B cell (primary cell): ENCODE results near the gene OVCH1. TPM values are rescaled to one million over a fixed set of nuclear protein-coding genes. Genes with fewer than 3 reads are reported as not detected.

Experiments
- ATAC-seq: fragments of 200-7000 bp; cut with Tn5 transposase; one replicate; pipeline ENCODE4 v1.10.0; 2021; ENCODE audit warnings: low read depth, mild to moderate bottlenecking, moderate number of reproducible peaks, moderate library complexity
- CTCF ChIA-PET: fragments of 350-600 bp; sonication (Branson Sonifier 250); formaldehyde crosslinking; loops from one replicate; lab custom pipeline; 2021; ENCODE audit warnings: antibody characterized with exemption, inconsistent platforms; lab: Charles Lee
- POLR2A ChIA-PET: fragments of 350-600 bp; sonication (Branson Sonifier 250); formaldehyde crosslinking; loops from one replicate; lab custom pipeline; 2021; ENCODE audit warnings: antibody characterized with exemption; lab: Charles Lee
- DNase-seq: peaks from one replicate; pipeline ENCODE4 v3.0.0; 2013
- H2AFZ ChIP-seq: 2 replicates; pipeline ENCODE4 v1.6.1; 2012; ENCODE audit warnings: mild to moderate bottlenecking, low read depth, low read length; ENCODE audit not compliant: insufficient read depth, poor library complexity, severe bottlenecking
- H3K27ac ChIP-seq, 2 donors: 1 replicate in 1 of 2; 2 replicates in 1 of 2; pipeline ENCODE4 v1.5.1; 2012 to 2013; ENCODE audit warnings: low read length in 2 of 2, mild to moderate bottlenecking in 2 of 2, moderate library complexity in 1 of 2
- H3K27me3 ChIP-seq, 4 experiments: fragments of 200-600 bp in 1 of 4; sonication (generic) in 1 of 4; replicated peaks in 1 of 4; 1 replicate in 2 of 4; 2 replicates in 2 of 4; pipeline versions ENCODE4 v1.6.1 to v1.7.0; 2013 to 2016; ENCODE audit warnings: low read length in 3 of 4, mild to moderate bottlenecking in 2 of 4, mixed read lengths in 1 of 4, moderate library complexity in 1 of 4; ENCODE audit not compliant: insufficient read depth in 4 of 4, control insufficient read depth in 3 of 4; ENCODE audit errors: control extremely low read depth in 1 of 4
- H3K36me3 ChIP-seq, 2 experiments: replicated peaks in 1 of 2; 1 replicate in 1 of 2; 2 replicates in 1 of 2; pipeline versions ENCODE4 v1.6.1 to v1.7.1; 2013; ENCODE audit warnings: low read length in 1 of 2; ENCODE audit not compliant: insufficient read depth in 2 of 2, control insufficient read depth in 1 of 2; ENCODE audit errors: control extremely low read depth in 1 of 2, extremely low read depth in 1 of 2
- H3K4me1 ChIP-seq, 2 donors: fragments of 200-600 bp in 1 of 2; sonication (generic) in 1 of 2; 1 replicate in 1 of 2; 2 replicates in 1 of 2; pipeline versions ENCODE4 v1.5.1 to v1.6.1; 2013 to 2017; ENCODE audit warnings: low read length in 2 of 2; ENCODE audit not compliant: control insufficient read depth in 2 of 2, insufficient read depth in 2 of 2
- H3K4me2 ChIP-seq: replicated peaks from 2 replicates; pipeline ENCODE3; 2012; ENCODE audit warnings: mild to moderate bottlenecking, low read depth, low read length; ENCODE audit not compliant: poor library complexity, severe bottlenecking
- H3K4me3 ChIP-seq, 5 experiments: fragments of 200-600 bp in 1 of 5; sonication (generic) in 1 of 5; 1 replicate in 3 of 5; 2 replicates in 2 of 5; pipeline versions ENCODE4 v1.5.1 to v1.7.0; 2011 to 2016; ENCODE audit warnings: low read length in 4 of 5, mild to moderate bottlenecking in 4 of 5, low read depth in 2 of 5, control low read depth in 1 of 5, moderate library complexity in 1 of 5; ENCODE audit not compliant: insufficient read depth in 1 of 5; ENCODE audit errors: control extremely low read depth in 1 of 5, extremely low read depth in 1 of 5
- H3K79me2 ChIP-seq: fragments of 200-600 bp; sonication (generic); one replicate; pipeline ENCODE4 v1.6.0; 2016; ENCODE audit warnings: low read length; ENCODE audit not compliant: control insufficient read depth, insufficient read depth
- H3K9ac ChIP-seq: fragments of 200-600 bp; sonication (generic); 2 replicates; pipeline ENCODE4 v1.6.1; 2017; ENCODE audit warnings: mild to moderate bottlenecking, low read length, moderate library complexity
- H3K9me3 ChIP-seq, 3 donors: one replicate each; pipeline versions ENCODE4 v1.6.1 to v1.7.1; 2013; ENCODE audit warnings: low read length in 2 of 3; ENCODE audit not compliant: control insufficient read depth in 2 of 3, insufficient read depth in 1 of 3; ENCODE audit errors: control extremely low read depth in 1 of 3
- H4K20me1 ChIP-seq: 2 replicates; pipeline ENCODE4 v1.6.0; 2012; ENCODE audit warnings: mild to moderate bottlenecking, low read length; ENCODE audit not compliant: insufficient read depth, control insufficient read depth, poor library complexity, severe bottlenecking
- H3K27ac Mint-ChIP-seq: one replicate; pipeline ENCODE4 v1.8.0; 2021; ENCODE audit warnings: mixed read lengths
- H3K27me3 Mint-ChIP-seq: one replicate; pipeline ENCODE4 v1.8.0; 2021; ENCODE audit warnings: mixed read lengths
- H3K4me1 Mint-ChIP-seq: one replicate; pipeline ENCODE4 v1.8.0; 2021; ENCODE audit warnings: mixed read lengths
- H3K4me3 Mint-ChIP-seq: one replicate; pipeline ENCODE4 v1.8.0; 2021; ENCODE audit warnings: mixed read lengths
- H3K9me3 Mint-ChIP-seq: one replicate; pipeline ENCODE4 v1.8.0; 2022; ENCODE audit warnings: mixed read lengths; ENCODE audit not compliant: insufficient read depth
- EZH2 ChIP-seq: IDR thresholded peaks from 2 replicates; pipeline ENCODE4 v1.6.1; 2012; ENCODE audit warnings: borderline replicate concordance, low read depth, mild to moderate bottlenecking, moderate library complexity, low read length; ENCODE audit not compliant: insufficient read depth, poor library complexity, severe bottlenecking
- WGBS: methylation state at CpG from one replicate; pipeline ENCODE4 v1.1.5; 2013; ENCODE audit warnings: missing lambda C conversion rate; ENCODE audit not compliant: insufficient coverage; 5-methylcytosine and 5-hydroxymethylcytosine counted together
- intact Hi-C: fragments of 100-400 bp; cut with micrococcal nuclease; formaldehyde crosslinking; loops from one replicate; pipeline ENCODE4 v1.10.0; 2022
- polyA minus RNA-seq: library from RNA; depleted of rRNA, polyadenylated mRNA; stranded (reverse); fragments of >200 nt; gene quantifications from 2 replicates; pipeline ENCODE4 v1.2.3, GENCODE V29; 2012
- polyA plus RNA-seq: library from polyadenylated mRNA; depleted of rRNA; stranded (reverse); fragments of >200 nt; gene quantifications from 2 replicates; pipeline ENCODE4 v1.2.3, GENCODE V29; 2012
- total RNA-seq, 2 donors: library from RNA; stranded (reverse); fragments of 120-200 nt in 1 of 2; gene quantifications; 1 replicate in 1 of 2; 2 replicates in 1 of 2; pipeline versions ENCODE4 v1.2.3 to v1.2.4, GENCODE V29; 2013 to 2022
- TF ChIP-seq, protein P1 (sequence below): fragments of 200-600 bp; IDR thresholded peaks from one replicate; pipeline ENCODE4 v1.8.0; 2022; ENCODE audit warnings: antibody characterized with exemption, mild to moderate bottlenecking

OVCH1 gene, protein sequence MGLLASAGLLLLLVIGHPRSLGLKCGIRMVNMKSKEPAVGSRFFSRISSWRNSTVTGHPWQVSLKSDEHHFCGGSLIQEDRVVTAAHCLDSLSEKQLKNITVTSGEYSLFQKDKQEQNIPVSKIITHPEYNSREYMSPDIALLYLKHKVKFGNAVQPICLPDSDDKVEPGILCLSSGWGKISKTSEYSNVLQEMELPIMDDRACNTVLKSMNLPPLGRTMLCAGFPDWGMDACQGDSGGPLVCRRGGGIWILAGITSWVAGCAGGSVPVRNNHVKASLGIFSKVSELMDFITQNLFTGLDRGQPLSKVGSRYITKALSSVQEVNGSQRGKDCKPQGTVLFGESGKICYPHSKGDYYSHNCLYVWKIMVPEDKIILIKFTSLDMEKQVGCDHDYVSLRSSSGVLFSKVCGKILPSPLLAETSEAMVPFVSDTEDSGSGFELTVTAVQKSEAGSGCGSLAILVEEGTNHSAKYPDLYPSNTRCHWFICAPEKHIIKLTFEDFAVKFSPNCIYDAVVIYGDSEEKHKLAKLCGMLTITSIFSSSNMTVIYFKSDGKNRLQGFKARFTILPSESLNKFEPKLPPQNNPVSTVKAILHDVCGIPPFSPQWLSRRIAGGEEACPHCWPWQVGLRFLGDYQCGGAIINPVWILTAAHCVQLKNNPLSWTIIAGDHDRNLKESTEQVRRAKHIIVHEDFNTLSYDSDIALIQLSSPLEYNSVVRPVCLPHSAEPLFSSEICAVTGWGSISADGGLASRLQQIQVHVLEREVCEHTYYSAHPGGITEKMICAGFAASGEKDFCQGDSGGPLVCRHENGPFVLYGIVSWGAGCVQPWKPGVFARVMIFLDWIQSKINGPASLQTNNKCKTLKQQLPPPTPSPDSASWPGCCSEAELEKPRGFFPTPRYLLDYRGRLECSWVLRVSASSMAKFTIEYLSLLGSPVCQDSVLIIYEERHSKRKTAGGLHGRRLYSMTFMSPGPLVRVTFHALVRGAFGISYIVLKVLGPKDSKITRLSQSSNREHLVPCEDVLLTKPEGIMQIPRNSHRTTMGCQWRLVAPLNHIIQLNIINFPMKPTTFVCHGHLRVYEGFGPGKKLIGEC
- total RNA-seq (not detected in 2 replicates), polyA plus RNA-seq (not detected in 2 replicates), polyA minus RNA-seq (not detected in 2 replicates)
- total RNA-seq (2013) = not detected

DNA sequence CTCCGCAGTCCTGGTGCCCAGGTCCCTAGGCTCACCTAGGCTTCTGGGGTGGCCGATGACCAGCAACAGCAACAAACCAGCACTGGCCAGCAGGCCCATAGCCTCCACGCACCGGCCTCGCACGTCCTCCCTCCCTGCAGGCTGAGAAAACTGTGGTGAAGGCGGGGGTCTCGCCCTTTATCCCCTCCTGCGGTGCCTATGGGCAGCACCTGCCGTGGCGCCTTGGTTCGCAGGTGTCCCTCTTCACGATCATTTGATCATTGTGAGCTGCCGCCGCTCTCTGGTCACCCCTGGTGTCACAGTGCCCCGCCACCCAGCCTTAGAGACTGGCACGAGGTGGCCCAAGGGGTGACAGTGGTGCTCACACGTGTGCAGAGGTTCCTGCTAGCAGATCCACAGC, at the start of gene OVCH1:
TSS of gene OVCH1 (minus strand) at position 99 of the 400 bp plus-strand sequence. CDS start at position 99, 0 bp downstream.
- Mint-ChIP-seq H3K4me1 (peaks cover 13% of the 10 kb centered on the region), H3K27me3 (peaks cover 9% of the 10 kb centered on the region), H3K27ac (no peak within 1 kb of the TSS), H3K9me3 (no peaks in the 10 kb centered on the region), H3K4me3 (no peak within 1 kb of the TSS)
- no peak within 1 kb of the TSS for H3K4me3 ChIP-seq
- no peak within 1 kb of the TSS for H3K27ac ChIP-seq
- no peaks in the 10 kb centered on the region for H3K36me3 ChIP-seq
- no peaks in the 10 kb centered on the region for H3K79me2 ChIP-seq
- H4K20me1 ChIP-seq = no peaks in the 10 kb centered on the region
- POLR2A ChIA-PET = no interaction called here
- peaks cover 2 to 8% of the 10 kb centered on the region in 2 donors for H3K4me1 ChIP-seq
- H3K9ac ChIP-seq = no peak within 1 kb of the TSS
- intact Hi-C loops = no loop called here
- CTCF ChIA-PET = no interaction called here
- H3K9me3 ChIP-seq = no peaks in the 10 kb centered on the region
- no peak for TF ChIP-seq EZH2
- TF ChIP-seq, protein P1, sequence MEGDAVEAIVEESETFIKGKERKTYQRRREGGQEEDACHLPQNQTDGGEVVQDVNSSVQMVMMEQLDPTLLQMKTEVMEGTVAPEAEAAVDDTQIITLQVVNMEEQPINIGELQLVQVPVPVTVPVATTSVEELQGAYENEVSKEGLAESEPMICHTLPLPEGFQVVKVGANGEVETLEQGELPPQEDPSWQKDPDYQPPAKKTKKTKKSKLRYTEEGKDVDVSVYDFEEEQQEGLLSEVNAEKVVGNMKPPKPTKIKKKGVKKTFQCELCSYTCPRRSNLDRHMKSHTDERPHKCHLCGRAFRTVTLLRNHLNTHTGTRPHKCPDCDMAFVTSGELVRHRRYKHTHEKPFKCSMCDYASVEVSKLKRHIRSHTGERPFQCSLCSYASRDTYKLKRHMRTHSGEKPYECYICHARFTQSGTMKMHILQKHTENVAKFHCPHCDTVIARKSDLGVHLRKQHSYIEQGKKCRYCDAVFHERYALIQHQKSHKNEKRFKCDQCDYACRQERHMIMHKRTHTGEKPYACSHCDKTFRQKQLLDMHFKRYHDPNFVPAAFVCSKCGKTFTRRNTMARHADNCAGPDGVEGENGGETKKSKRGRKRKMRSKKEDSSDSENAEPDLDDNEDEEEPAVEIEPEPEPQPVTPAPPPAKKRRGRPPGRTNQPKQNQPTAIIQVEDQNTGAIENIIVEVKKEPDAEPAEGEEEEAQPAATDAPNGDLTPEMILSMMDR = no peak
- H3K27me3 ChIP-seq = no peaks in the 10 kb centered on the region
- H2AFZ ChIP-seq = no peak within 1 kb of the TSS
- 92% methylated on average over 18 of the region's 18 CpGs for WGBS
- DNase-seq = no peak
- no peak within 1 kb of the TSS for H3K4me2 ChIP-seq
- ATAC-seq = no peak
